SKM-1 treated with dmso at 0.1 percent for 144 hours (cell line): ENCODE results near the gene TAF7.
"Not testable (repeated sequence)": the region's sequence is repeated elsewhere in the genome, so short reads cannot be mapped to it uniquely, and the experiment has no call there.

ENCODE experiments used
- DNase-seq: peaks from one replicate; lab custom pipeline; 2025; ENCODE audit not compliant: unreplicated experiment; lab: John Stamatoyannopoulos, UW

The TAF7 gene, protein sequence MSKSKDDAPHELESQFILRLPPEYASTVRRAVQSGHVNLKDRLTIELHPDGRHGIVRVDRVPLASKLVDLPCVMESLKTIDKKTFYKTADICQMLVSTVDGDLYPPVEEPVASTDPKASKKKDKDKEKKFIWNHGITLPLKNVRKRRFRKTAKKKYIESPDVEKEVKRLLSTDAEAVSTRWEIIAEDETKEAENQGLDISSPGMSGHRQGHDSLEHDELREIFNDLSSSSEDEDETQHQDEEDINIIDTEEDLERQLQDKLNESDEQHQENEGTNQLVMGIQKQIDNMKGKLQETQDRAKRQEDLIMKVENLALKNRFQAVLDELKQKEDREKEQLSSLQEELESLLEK

DNA sequence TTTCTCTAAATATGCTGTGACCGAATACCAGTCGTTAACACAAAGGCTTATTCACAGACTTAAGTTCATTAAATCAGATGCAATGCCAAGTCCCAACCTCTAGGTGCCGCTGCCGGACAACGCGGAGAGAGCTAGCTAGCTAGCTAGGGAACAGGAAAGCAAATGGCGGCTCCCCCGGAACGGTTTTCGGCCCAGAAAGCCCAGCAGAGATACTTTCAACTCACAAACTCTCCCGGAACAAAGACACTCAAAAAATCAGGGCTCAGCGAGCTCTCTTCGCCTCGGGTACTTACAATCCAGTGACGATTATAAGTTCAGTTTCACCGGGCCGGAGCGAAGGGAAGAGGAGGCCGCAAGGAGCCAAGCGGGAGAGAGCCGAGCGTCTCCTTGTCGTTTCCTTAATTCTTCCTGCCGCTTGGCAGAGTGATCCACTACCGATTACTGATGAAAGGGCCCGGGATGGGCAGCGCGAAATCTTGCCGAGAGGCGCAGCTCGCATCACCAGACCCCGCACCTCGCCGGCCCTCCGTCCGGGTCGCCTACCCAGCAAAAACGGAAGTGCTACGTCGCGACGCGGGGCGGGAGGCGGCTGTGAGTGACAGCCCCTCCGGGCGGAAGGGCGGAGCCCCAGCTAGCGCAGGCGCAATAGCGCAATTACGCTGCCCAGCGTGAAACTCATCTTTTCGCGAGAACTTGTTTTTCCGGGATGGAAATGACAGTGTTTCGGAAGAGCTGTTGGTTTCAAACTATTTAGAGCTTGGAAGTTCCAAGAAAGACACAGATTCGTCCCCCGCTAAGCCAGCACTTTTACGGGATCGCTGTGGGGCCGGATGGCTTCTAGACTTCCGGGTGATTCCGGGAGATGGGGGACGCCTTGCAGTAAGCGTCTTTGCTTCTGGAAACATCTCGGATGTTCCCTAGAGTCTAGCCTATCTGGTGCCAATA is at the start of gene TAF7:
TSS of gene TAF7 (minus strand) at position 560 of the 945 bp plus-strand sequence. CDS start 740 bp downstream, outside the sequence.
- DNase-seq: peak; percentile 83

GRCh38 chr5:141366016-141366896 is 45.7 kb upstream of the TAF7 start:
- no peak for DNase-seq

- DNase-seq: no peak
These were observed 43.5 kb upstream of the TAF7 start, which contains the start of gene PCDHGA5 for GRCh38 chr5:141363952-141364660. Gene PCDHGA5 (plus strand): TSS chr5:141364162. CDS start chr5:141364331, 169 bp downstream.

GRCh38 chr5:141362719-141363118 is 42.1 kb upstream of the TAF7 start:
- no peak for DNase-seq

DNA sequence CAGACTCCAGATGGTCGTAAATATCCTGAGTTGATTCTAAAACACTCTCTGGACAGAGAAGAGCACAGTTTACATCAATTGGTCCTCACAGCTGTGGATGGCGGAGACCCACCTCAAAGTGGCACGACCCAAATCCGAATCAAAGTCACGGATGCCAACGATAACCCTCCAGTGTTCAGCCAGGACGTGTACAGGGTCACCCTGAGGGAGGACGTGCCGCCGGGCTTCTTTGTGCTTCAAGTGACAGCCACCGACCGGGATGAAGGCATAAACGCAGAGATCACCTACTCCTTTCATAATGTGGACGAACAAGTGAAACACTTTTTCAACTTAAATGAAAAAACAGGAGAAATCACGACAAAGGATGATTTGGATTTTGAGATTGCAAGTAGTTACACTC is 40.1 kb upstream of the TAF7 start:
- DNase-seq: no peak

- no peak for DNase-seq
These were observed 39.3 kb upstream of the TAF7 start, which contains the start of gene PCDHGB2 for GRCh38 chr5:141359790-141360426. Gene PCDHGB2 (plus strand): TSS chr5:141359994. CDS start chr5:141360136, 142 bp downstream.

GRCh38 chr5:141356950-141357349 is 36.4 kb upstream of the TAF7 start:
- DNase-seq: no peak

DNA sequence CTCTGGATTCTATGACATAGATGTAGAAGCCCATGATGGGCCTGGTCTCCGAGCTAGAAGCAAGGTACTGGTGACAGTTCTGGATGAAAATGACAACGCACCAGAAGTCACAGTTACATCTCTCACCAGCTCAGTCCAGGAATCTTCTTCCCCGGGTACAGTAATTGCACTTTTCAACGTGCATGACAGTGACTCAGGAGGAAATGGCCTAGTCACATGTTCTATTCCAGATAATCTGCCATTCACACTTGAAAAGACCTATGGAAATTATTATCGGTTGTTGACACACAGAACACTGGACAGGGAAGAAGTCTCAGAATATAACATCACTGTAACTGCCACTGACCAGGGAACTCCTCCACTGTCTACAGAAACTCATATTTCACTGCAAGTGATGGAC is 35.5 kb upstream of the TAF7 start:
- DNase-seq: no peak

DNA sequence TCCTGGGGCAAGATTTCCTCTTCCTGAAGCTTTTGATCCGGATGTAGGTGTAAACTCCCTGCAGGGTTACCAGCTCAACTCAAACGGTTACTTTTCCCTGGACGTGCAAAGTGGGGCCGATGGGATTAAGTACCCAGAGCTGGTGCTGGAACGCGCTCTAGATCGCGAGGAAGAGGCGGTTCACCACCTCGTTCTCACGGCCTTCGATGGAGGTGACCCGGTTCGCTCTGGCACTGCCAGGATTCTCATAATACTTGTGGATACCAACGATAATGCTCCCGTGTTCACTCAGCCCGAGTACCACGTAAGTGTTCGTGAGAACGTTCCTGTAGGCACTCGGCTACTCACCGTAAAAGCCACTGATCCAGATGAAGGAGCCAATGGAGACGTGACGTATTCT is 35.1 kb upstream of the TAF7 start:
- DNase-seq: no peak

DNA sequence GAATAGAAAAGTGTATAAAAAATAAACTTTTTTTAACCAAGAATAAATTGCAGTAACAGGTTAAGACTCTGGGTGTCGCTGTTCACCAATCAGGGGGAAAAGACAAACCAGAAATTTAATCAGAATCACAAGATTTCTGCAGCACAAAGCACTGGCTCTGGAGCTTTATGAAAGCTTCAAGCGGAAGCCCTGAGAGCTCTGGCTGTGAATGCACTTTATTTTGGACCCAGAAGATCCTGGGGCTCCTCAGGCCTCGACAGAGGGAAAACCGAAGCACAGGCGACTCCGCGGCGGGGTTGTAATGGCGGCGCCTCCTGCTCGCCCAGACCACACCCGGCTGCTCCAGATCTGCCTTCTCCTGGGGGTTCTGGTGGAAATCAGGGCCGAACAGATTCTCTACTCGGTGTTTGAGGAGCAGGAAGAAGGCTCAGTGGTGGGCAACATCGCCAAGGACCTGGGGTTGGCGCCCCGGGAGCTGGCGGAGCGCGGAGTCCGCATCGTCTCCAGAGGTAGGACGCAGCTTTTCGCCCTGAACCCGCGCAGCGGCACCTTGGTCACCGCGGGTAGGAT is 34.4 kb upstream of the TAF7 start, which contains the start of gene PCDHGA4:
TSS of gene PCDHGA4 (plus strand) at position 122 of the 570 bp plus-strand sequence. CDS start at position 209, 87 bp downstream.
- no peak for DNase-seq

DNA sequence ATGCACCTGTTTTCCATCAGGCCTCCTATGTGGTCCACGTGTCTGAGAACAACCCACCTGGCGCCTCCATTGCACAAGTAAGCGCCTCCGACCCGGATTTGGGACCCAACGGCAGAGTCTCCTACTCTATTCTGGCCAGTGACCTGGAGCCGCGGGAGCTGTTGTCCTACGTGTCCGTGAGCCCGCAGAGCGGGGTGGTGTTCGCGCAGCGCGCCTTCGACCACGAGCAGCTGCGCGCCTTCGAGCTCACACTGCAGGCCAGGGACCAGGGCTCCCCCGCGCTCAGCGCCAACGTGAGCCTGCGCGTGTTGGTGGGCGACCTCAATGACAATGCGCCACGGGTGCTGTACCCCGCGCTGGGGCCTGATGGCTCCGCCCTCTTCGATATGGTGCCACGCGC is 31.0 kb upstream of the TAF7 start:
- DNase-seq: no peak

DNA sequence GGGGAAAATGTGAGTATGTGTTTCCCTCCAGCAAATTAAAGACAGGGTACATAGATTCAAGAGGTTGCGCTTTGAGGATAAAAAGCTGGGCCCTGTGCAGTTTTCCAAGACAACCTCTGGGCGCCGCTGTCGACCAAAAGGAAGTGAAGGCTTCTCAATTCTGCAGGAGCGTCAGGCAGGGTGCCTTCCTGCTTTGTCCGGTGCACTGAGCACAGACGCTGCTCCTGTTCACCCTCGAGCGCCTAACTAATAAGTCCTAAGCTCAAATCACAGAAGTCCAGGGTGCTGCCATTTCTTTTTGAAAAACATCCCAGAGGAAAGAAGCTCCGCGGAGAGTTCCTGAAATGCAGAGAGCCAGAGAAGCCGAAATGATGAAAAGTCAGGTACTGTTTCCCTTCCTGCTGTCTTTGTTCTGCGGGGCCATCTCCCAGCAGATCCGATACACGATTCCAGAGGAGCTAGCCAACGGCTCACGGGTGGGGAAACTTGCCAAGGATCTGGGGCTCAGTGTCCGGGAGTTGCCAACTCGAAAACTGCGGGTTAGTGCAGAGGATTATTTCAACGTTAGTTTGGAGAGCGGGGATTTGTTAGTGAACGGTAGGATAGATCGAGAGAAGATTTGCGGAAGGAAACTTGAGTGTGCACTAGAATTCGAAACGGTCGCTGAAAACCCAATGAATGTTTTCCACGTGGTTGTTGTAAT is 29.5 kb upstream of the TAF7 start, which contains the start of gene PCDHGB1:
TSS of gene PCDHGB1 (plus strand) at position 183 of the 703 bp plus-strand sequence. CDS start at position 345, 162 bp downstream.
- peak; percentile 8 for DNase-seq

DNA sequence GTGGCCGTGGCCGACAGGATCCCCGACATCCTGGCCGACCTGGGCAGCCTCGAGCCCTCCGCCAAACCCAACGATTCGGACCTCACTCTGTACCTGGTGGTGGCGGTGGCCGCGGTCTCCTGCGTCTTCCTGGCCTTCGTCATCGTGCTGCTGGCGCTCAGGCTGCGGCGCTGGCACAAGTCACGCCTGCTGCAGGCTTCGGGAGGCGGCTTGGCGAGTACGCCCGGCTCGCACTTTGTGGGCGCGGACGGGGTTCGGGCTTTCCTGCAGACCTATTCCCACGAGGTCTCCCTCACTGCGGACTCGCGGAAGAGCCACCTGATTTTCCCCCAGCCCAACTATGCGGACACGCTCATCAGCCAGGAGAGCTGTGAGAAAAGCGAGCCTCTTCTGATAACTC is 25.4 kb upstream of the TAF7 start:
- not testable (repeated sequence) for DNase-seq

DNA sequence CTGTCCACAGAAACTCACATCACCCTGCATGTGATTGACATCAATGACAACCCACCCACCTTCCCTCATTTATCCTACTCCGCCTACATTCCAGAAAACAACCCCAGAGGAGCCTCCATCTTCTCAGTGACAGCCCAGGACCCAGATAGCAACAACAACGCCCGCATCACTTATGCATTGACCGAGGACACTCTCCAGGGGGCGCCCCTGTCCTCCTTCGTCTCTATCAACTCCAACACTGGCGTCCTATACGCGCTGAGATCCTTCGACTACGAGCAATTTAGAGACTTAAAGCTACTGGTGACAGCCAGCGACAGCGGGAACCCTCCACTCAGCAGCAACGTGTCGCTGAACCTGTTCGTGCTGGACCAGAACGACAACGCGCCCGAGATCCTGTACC is 24.7 kb upstream of the TAF7 start:
- no peak for DNase-seq

GRCh38 chr5:141343953-141344463 is 23.4 kb upstream of the TAF7 start:
- DNase-seq: no peak

DNA sequence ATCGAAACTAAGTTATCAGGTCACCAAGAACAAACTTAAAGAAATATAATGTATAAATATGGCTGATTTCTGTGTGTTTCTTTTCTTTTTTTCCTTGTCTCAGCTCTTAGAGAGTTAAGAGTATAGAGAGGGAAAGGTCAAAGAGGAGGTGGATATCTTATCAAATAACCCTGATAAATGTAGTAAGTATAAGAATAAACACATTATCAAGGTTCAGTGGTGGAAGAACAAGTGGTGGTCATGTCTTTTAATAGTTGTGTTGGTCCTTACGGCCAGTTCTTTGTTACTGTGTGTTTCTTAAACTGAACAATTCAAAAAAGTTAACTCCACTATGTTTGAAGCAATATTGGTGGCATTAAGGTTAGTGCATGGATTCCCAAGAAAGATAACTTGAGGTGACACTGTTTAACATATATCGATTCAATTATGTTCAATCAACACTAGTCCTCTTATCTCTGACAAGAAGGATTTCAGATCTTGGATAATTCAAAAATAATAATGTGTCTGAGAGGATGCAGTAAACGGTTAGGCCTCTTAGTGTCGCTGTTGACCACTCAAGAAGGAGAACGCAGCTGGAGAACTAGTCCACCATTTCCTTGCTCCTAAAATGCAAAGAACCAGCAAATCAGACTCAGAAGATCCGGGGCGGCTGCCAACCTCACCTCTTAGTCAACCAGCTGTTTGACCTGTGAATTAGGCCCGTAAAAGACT is 22.8 kb upstream of the TAF7 start, which contains the start of gene PCDHGA3:
TSS of gene PCDHGA3 (plus strand) at position 588 of the 711 bp plus-strand sequence. CDS start 205 bp downstream, outside the sequence.
- no peak for DNase-seq

- no peak for DNase-seq
These were observed 22.2 kb upstream of the TAF7 start for GRCh38 chr5:141342773-141343172.
